ENCODE data around the gene TTYH1. TPM values are rescaled to one million over a fixed set of nuclear protein-coding genes. Genes with fewer than 3 reads are reported as not detected.
"Not testable (repeated sequence)": the region's sequence is repeated elsewhere in the genome, so short reads cannot be mapped to it uniquely, and the experiment has no call there.

TTYH1 gene
- total RNA-seq, result 1 to 10 TPM in 2 of 3 donors, under 1 TPM in 1; 0.48 to 4.6 (median 4.0) TPM

DNA sequence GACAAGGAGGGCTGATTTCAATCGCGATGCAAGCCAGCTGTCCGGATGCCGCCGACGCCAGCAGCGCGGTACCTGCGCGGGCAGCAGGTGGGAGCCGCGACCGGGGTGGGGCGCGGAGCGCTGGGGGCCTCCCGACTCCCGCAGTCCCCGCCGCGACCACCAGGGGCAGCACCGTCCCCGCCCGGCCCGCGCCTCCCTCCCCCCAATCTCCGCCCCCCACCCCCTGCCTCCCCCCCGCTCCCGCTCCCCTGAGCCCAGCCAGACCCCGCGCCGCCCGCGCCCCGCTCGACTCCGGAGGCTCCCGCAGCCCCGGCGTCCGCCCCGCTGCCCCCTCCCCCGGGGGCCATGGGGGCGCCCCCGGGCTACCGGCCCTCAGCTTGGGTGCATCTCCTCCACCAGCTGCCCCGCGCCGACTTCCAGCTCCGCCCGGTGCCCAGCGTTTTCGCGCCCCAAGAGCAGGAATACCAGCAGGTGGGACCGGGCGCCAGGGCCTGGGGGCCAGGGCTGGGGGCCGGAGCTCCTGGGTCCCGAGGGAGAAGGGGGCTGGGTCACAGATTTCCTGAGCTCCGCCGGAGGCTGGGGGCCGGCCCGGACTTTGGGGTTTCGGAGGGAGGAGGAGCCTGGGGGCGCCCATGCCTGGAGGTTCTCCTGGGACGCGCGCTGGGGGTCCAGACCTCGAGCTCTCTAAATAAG, at the start of gene TTYH1:
Gene TTYH1, plus strand, starts transcription at position 257 of the 693 bp plus-strand sequence. Its CDS starts 89 bp downstream, at position 346.
- no peak for TF ChIP-seq POLR2AphosphoS5 (IDR thresholded peaks at IDR 0.05)
- TF ChIP-seq, protein P1, sequence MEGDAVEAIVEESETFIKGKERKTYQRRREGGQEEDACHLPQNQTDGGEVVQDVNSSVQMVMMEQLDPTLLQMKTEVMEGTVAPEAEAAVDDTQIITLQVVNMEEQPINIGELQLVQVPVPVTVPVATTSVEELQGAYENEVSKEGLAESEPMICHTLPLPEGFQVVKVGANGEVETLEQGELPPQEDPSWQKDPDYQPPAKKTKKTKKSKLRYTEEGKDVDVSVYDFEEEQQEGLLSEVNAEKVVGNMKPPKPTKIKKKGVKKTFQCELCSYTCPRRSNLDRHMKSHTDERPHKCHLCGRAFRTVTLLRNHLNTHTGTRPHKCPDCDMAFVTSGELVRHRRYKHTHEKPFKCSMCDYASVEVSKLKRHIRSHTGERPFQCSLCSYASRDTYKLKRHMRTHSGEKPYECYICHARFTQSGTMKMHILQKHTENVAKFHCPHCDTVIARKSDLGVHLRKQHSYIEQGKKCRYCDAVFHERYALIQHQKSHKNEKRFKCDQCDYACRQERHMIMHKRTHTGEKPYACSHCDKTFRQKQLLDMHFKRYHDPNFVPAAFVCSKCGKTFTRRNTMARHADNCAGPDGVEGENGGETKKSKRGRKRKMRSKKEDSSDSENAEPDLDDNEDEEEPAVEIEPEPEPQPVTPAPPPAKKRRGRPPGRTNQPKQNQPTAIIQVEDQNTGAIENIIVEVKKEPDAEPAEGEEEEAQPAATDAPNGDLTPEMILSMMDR (IDR thresholded peaks at IDR 0.05), result no peak
- no peak for TF ChIP-seq POLR2A (IDR thresholded peaks at IDR 0.05)
- H3K4me3 ChIP-seq, result peak within 1 kb of the TSS in 2 of 3 donors; percentile 45 to 57
- no peak within 1 kb of the TSS for H3K27ac ChIP-seq
- H3K27me3 ChIP-seq, result peaks cover 6 to 41% of the 10 kb centered on the region in 2 donors
- H3K4me1 ChIP-seq, result no peaks in the 10 kb centered on the region
- no peaks in the 10 kb centered on the region for H3K36me3 ChIP-seq
- no peaks in the 10 kb centered on the region for H3K9me3 ChIP-seq
- no peak for DNase-seq (ENCODE audit: low spot score in 2 of 2)
- intact Hi-C loops (cut with DNase I; ENCODE audit: low total_unique reads), result no loop called here

DNA sequence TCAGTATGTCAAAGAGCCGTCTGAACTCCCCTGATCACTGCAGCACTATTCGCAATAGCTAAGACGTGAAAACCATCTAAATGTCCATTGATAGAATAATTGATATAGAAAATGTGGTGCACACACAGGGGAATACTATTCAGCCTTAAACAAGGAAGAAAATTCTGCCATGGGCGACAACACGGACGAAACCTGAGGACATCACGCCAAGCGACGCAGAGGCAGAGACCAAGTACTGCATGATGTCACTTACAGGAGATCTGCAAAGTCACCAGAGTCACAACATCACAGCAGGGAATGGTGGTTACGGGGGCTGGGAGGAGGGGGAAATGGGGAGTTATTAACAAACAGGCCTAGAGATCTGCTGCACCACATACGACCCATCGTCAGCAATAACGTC, 49.5 kb upstream of the TTYH1 start:
- not testable (repeated sequence) for H3K27me3 ChIP-seq; H3K4me1 ChIP-seq; H3K27ac ChIP-seq; H3K4me3 ChIP-seq; DNase-seq (ENCODE audit: low spot score in 2 of 2); H3K36me3 ChIP-seq; H3K9me3 ChIP-seq
- intact Hi-C loops (cut with DNase I; ENCODE audit: low total_unique reads), result loop anchor here (2.0 kb wide), 1 partner anchor 29 kb away; no protein-coding TSS in a partner anchor

DNA sequence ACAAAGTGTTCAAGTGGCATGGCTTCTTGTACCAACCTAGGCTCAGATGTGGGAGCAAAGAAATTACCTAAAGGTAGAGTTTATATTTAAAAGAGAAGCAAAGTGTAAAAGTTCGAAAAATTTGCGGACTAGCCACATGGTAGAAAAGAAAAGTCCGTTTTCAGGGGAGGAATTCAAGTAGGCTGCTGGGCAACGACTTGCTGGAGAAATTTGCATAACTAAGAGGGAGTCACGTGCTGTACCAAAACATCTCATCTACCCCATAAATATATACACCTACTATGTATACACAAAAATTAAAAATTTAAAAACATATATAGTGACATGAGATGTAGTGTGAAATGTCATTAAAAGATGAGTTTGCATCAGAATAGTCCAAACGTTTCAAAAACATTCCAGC, 48.5 kb upstream of the TTYH1 start:
- intact Hi-C loops (cut with DNase I; ENCODE audit: low total_unique reads), result no loop called here
- no peaks in the 10 kb centered on the region for H3K4me1 ChIP-seq
- TF ChIP-seq POLR2A (IDR thresholded peaks at IDR 0.05), result no peak
- no peak for TF ChIP-seq POLR2AphosphoS5 (IDR thresholded peaks at IDR 0.05)
- TF ChIP-seq, protein P1 (IDR thresholded peaks at IDR 0.05), result no peak
- H3K9me3 ChIP-seq, result no peaks in the 10 kb centered on the region
- DNase-seq (ENCODE audit: low spot score in 2 of 2), result no peak
- no peaks in the 10 kb centered on the region for H3K36me3 ChIP-seq
- H3K27me3 ChIP-seq, result peaks cover 0 to 4% of the 10 kb centered on the region in 2 donors
- no peak overlapping the region for H3K4me3 ChIP-seq
- H3K27ac ChIP-seq, result no peak overlapping the region

DNA sequence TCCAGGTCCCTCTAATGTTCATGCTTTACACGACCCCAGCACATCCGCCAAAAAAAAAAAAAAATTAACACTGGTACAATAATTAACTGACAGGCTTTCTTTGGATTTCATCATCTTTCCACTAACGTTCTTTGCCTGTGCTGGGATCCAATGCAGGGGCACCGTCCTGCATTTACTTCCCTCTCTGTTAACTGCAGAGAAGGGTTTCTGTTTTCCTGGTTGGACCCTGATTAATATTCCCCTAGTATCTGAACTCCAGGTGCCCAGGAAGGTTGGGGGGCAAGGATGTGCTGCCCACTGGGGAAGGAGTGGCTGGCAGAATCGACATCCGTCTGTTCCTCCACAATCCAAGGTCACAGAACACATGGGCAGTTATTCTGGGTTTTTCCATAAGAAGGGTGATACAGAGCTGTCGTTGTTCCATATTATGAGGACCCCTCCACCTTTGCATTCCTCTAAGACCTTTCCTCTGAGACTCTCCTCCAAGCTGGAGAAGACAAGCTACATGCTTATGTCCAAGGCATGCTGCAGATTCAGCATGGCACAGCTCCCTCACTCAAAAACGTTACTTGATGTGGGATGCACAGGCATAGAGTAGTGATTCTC, 46.1 kb upstream of the TTYH1 start:
- Histone ChIP-seq H3K9me3 (no peaks in the 10 kb centered on the region), H3K4me3 (no peak overlapping the region), H3K27me3 (peaks cover 0 to 4% of the 10 kb centered on the region in 2 donors), H3K27ac (no peak overlapping the region), H3K36me3 (no peaks in the 10 kb centered on the region), H3K4me1 (no peaks in the 10 kb centered on the region)
- DNase-seq (ENCODE audit: low spot score in 2 of 2), result no peak
- TF ChIP-seq, protein P1 (IDR thresholded peaks at IDR 0.05), result no peak
- TF ChIP-seq POLR2AphosphoS5 (IDR thresholded peaks at IDR 0.05) (no peak), POLR2A (IDR thresholded peaks at IDR 0.05) (no peak)
- intact Hi-C loops (cut with DNase I; ENCODE audit: low total_unique reads), result no loop called here

DNA sequence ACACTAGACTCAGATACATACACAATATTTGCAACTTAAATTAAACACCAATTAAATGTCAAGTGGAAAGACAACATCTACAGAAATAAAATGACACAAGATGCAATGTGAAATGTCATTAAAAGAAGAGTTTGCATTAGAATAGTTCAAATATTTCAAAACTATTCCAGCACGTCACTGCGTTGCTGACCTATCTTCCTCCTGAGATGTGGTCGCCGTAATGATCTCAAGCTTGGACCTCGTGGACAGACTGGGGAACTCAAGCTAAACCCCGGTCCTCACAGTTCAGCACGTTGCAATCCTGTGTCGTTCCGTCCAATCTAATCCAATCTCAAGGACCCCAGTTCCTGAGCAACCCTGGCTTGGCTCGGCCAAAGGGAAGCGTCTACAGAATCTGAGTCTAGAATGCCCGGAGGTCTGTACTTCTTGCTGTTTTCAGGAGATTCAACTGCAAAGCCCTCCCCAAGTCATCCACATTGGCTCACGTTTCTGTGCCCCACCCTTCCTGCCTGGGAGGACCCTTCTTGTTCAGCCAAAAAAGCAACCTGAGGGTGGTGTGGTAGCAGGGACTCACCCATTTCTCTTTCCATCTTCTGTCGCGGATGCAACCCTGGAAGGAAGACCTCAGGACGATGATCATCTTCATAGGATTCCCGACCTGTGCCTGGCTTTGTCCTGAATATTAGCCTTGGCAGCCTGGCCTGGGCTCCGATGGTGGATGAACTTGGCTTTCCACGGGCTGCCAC, 45.4 kb upstream of the TTYH1 start:
- H3K9me3 ChIP-seq; H3K4me3 ChIP-seq; DNase-seq (ENCODE audit: low spot score in 2 of 2); H3K4me1 ChIP-seq; H3K27ac ChIP-seq; H3K36me3 ChIP-seq; H3K27me3 ChIP-seq: not testable (repeated sequence)
- intact Hi-C loops (cut with DNase I; ENCODE audit: low total_unique reads), result loop anchor here (5.0 kb wide), 1 partner anchor 802 kb away; no protein-coding TSS in a partner anchor

DNA sequence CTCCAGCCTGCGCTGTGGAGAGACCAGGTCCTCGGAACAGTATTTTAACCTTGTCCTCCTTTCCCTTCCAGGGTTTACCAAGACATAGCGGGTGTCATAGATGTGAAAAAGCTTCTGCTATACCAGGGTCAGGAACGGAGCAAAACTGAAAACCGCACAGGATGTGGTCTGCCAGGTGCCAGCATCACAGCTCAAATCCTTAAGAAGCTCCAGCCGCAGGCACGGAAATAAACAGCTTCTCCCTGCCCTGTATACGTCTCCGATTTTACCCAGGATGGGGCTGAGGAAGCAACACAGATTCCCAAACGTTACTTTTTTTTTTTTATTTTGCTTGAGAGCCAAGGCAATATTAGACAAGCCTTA, 44.8 kb upstream of the TTYH1 start:
- H3K27me3 ChIP-seq; DNase-seq (ENCODE audit: low spot score in 2 of 2); H3K9me3 ChIP-seq; H3K36me3 ChIP-seq; H3K4me1 ChIP-seq; H3K27ac ChIP-seq; H3K4me3 ChIP-seq: not testable (repeated sequence)
- intact Hi-C loops (cut with DNase I; ENCODE audit: low total_unique reads), result loop anchor here (5.0 kb wide), 1 partner anchor 802 kb away; no protein-coding TSS in a partner anchor

DNA sequence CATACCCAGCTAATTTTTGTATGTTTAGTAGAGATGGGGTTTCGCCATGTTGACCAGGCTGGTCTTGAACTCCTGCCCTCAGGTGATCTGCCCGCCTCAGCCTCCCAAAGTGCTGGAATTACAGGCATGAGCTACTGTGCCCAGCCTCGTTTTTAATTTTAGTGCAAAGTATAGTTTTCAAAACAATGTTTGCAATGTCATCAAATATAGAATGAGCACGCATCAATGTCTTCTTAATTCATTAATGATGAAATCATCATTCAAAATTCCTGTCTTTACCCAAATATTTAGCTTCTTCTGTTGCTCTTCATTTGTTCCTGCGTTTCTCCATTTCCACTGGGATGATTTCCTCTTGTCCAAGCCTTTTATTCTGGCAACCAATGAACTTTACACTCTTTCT, 43.8 kb upstream of the TTYH1 start:
- H3K4me3 ChIP-seq; H3K9me3 ChIP-seq; H3K27ac ChIP-seq; H3K36me3 ChIP-seq; H3K27me3 ChIP-seq; H3K4me1 ChIP-seq; DNase-seq (ENCODE audit: low spot score in 2 of 2): not testable (repeated sequence)
- intact Hi-C loops (cut with DNase I; ENCODE audit: low total_unique reads), result loop anchor here (5.0 kb wide), 1 partner anchor 801 kb away; no protein-coding TSS in a partner anchor

Data from breast epithelium (tissue), 4 donors.